HepG2 (cell line): ENCODE data around the gene SRGAP2B.
"Not testable (repeated sequence)": the region's sequence is repeated elsewhere in the genome, so short reads cannot be mapped to it uniquely, and the experiment has no call there.

Experiments
- CEBPB ChIP-seq: IDR thresholded peaks from 2 replicates; pipeline ENCODE4 v1.6.1; 2011; ENCODE audit warnings: low read depth, low read length, improper control_type of control experiment, borderline replicate concordance
- HOXA7 ChIP-seq: sonication (generic); formaldehyde crosslinking; IDR thresholded peaks from 2 replicates; pipeline ENCODE4 v1.8.1; 2022; ENCODE audit warnings: mild to moderate bottlenecking, missing genetic modification reagents, moderate library complexity
- KDM5B ChIP-seq: sonication (generic); formaldehyde crosslinking; IDR thresholded peaks from 2 replicates; pipeline ENCODE4 v1.4.0; 2020; ENCODE audit warnings: missing genetic modification reagents, mild to moderate bottlenecking, borderline replicate concordance
- PLSCR1 ChIP-seq: sonication (generic); formaldehyde crosslinking; IDR thresholded peaks from 2 replicates; pipeline ENCODE4 v1.5.0; 2020; ENCODE audit warnings: missing genetic modification reagents, mild to moderate bottlenecking, borderline replicate concordance
- PRDM10 ChIP-seq: sonication (generic); formaldehyde crosslinking; IDR thresholded peaks from 2 replicates; pipeline ENCODE4 v1.4.0; 2020; ENCODE audit warnings: low read depth, missing genetic modification reagents
- RFX5 ChIP-seq: IDR thresholded peaks from 2 replicates; pipeline ENCODE4 v1.6.1; 2011; ENCODE audit warnings: low read depth, low read length, improper control_type of control experiment
- YEATS2 ChIP-seq: sonication (generic); formaldehyde crosslinking; IDR thresholded peaks from 2 replicates; pipeline ENCODE4 v1.4.0; 2020; ENCODE audit warnings: missing genetic modification reagents, borderline replicate concordance
- TF ChIP-seq, protein P1 (sequence below): sonication (generic); formaldehyde crosslinking; IDR thresholded peaks from 2 replicates; pipeline ENCODE4 v1.4.0; 2020; ENCODE audit warnings: missing genetic modification reagents
- TF ChIP-seq, protein P2 (sequence below): sonication (generic); formaldehyde crosslinking; IDR thresholded peaks from 2 replicates; pipeline ENCODE4 v1.5.0; 2020; ENCODE audit warnings: mild to moderate bottlenecking, missing genetic modification reagents, moderate library complexity
- TF ChIP-seq, protein P3 (sequence below), 2 experiments: sonication (generic) in 1 of 2; formaldehyde crosslinking in 1 of 2; IDR thresholded peaks; 2 replicates each; pipeline versions ENCODE4 v1.5.1 to v1.6.1; 2011 to 2020; ENCODE audit warnings: borderline replicate concordance in 1 of 2, low read depth in 1 of 2, low read length in 1 of 2, mild to moderate bottlenecking in 1 of 2, missing genetic modification reagents in 1 of 2, moderate library complexity in 1 of 2

DNA sequence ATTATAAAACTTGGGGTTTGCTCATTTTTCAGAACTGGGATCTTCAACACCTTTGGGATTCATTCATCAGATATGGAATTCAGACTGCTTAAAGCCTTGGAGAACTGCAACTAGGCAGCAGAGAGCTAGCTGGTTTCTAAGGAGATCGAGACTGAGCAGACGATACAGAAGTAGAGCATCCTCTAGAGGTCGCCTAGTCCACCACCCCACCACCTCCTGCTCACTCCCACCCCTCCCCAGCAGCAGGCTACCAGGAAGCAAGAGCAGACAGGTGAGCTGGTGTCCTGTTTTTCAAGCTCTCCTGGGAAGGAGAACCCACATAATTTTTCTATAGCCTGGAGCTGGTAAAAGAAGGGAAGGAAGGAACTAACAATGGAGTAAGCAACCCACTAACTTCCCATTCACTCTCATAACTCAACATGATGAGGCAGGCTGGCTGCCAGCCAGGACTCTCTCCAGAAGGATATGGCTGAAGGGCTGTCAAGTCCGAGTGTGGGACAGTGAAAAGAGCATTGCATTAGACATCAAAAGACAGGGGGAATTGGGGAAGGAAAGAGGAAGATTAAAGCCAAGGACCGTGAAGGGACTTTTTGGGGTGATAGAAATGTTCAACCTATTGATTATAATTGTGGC, 29.8 kb downstream of the SRGAP2B start:
- TF ChIP-seq, protein P1, sequence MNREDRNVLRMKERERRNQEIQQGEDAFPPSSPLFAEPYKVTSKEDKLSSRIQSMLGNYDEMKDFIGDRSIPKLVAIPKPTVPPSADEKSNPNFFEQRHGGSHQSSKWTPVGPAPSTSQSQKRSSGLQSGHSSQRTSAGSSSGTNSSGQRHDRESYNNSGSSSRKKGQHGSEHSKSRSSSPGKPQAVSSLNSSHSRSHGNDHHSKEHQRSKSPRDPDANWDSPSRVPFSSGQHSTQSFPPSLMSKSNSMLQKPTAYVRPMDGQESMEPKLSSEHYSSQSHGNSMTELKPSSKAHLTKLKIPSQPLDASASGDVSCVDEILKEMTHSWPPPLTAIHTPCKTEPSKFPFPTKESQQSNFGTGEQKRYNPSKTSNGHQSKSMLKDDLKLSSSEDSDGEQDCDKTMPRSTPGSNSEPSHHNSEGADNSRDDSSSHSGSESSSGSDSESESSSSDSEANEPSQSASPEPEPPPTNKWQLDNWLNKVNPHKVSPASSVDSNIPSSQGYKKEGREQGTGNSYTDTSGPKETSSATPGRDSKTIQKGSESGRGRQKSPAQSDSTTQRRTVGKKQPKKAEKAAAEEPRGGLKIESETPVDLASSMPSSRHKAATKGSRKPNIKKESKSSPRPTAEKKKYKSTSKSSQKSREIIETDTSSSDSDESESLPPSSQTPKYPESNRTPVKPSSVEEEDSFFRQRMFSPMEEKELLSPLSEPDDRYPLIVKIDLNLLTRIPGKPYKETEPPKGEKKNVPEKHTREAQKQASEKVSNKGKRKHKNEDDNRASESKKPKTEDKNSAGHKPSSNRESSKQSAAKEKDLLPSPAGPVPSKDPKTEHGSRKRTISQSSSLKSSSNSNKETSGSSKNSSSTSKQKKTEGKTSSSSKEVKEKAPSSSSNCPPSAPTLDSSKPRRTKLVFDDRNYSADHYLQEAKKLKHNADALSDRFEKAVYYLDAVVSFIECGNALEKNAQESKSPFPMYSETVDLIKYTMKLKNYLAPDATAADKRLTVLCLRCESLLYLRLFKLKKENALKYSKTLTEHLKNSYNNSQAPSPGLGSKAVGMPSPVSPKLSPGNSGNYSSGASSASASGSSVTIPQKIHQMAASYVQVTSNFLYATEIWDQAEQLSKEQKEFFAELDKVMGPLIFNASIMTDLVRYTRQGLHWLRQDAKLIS (CRISPR knock-in tag), result not testable (repeated sequence)
- TF ChIP-seq, protein P2, sequence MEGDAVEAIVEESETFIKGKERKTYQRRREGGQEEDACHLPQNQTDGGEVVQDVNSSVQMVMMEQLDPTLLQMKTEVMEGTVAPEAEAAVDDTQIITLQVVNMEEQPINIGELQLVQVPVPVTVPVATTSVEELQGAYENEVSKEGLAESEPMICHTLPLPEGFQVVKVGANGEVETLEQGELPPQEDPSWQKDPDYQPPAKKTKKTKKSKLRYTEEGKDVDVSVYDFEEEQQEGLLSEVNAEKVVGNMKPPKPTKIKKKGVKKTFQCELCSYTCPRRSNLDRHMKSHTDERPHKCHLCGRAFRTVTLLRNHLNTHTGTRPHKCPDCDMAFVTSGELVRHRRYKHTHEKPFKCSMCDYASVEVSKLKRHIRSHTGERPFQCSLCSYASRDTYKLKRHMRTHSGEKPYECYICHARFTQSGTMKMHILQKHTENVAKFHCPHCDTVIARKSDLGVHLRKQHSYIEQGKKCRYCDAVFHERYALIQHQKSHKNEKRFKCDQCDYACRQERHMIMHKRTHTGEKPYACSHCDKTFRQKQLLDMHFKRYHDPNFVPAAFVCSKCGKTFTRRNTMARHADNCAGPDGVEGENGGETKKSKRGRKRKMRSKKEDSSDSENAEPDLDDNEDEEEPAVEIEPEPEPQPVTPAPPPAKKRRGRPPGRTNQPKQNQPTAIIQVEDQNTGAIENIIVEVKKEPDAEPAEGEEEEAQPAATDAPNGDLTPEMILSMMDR (CRISPR knock-in tag), result not testable (repeated sequence)
- TF ChIP-seq HOXA7 (CRISPR knock-in tag); YEATS2 (CRISPR knock-in tag); PRDM10 (CRISPR knock-in tag); KDM5B; PLSCR1 (CRISPR knock-in tag); RFX5; CEBPB: not testable (repeated sequence)
- TF ChIP-seq, protein P3, sequence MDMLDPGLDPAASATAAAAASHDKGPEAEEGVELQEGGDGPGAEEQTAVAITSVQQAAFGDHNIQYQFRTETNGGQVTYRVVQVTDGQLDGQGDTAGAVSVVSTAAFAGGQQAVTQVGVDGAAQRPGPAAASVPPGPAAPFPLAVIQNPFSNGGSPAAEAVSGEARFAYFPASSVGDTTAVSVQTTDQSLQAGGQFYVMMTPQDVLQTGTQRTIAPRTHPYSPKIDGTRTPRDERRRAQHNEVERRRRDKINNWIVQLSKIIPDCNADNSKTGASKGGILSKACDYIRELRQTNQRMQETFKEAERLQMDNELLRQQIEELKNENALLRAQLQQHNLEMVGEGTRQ (IDR thresholded peaks at IDR 0.05; ENCODE audit: low read depth, low read length), result not testable (repeated sequence)
- TF ChIP-seq, protein P3 (CRISPR knock-in tag; IDR thresholded peaks at IDR 0.05; ENCODE audit: borderline replicate concordance), result not testable (repeated sequence)
